Caco-2 (cell line): ENCODE measurements around the gene LRRC28. TPM values are rescaled to one million over a fixed set of nuclear protein-coding genes. Genes with fewer than 3 reads are reported as not detected.

ENCODE experiments used
- BruUV-seq: library from RNA; stranded (reverse); fragments of 400-500 nt; replicated peaks from 2 replicates; lab custom pipeline; 2021; lab: Mats Ljungman, UMichigan
- CTCF ChIA-PET: fragments of 300-600 bp; sonication (Branson Sonifier 250); formaldehyde crosslinking; loops from one replicate; lab custom pipeline; 2022; ENCODE audit warnings: antibody characterized with exemption; lab: Charles Lee
- POLR2A ChIA-PET: fragments of 300-600 bp; sonication (Branson Sonifier 250); formaldehyde crosslinking; loops from one replicate; lab custom pipeline; 2022; ENCODE audit warnings: antibody characterized with exemption; lab: Charles Lee
- DNase-seq, 2 experiments: peaks; one replicate each; pipeline versions ENCODE4 v3.0.0 to v3.0.0-alpha.2; 2020 to 2022
- H3K27me3 ChIP-seq: replicated peaks from 2 replicates; pipeline ENCODE4 v1.6.0; 2011; ENCODE audit warnings: low read length; ENCODE audit not compliant: control insufficient read depth, insufficient read depth
- H3K36me3 ChIP-seq: 2 replicates; pipeline ENCODE4 v1.5.1; 2011; ENCODE audit warnings: low read length; ENCODE audit not compliant: control insufficient read depth, insufficient read depth
- H3K4me1 ChIP-seq: fragments of 250-450 bp; sonication (Bioruptor Pico); 2 replicates; pipeline ENCODE4 v1.5.1; 2020; ENCODE audit warnings: mild to moderate bottlenecking
- H3K4me3 ChIP-seq: 2 replicates; pipeline ENCODE4 v1.5.1; 2011; ENCODE audit warnings: low read depth, mild to moderate bottlenecking, control low read depth, low read length
- H3K9me3 ChIP-seq: fragments of 250-450 bp; sonication (Bioruptor Pico); 2 replicates; pipeline ENCODE4 v1.5.1; 2020; ENCODE audit warnings: mild to moderate bottlenecking, moderate library complexity
- H3K27ac Mint-ChIP-seq: one replicate; pipeline ENCODE4 v1.8.0; 2022; ENCODE audit warnings: mixed read lengths; ENCODE audit not compliant: unreplicated experiment
- H3K27me3 Mint-ChIP-seq: one replicate; pipeline ENCODE4 v1.8.0; 2022; ENCODE audit warnings: mixed read lengths; ENCODE audit not compliant: insufficient read depth, unreplicated experiment
- H3K36me3 Mint-ChIP-seq: one replicate; pipeline ENCODE4 v1.8.0; 2022; ENCODE audit warnings: mild to moderate bottlenecking, mixed read lengths; ENCODE audit not compliant: insufficient read depth, unreplicated experiment
- H3K4me1 Mint-ChIP-seq: one replicate; pipeline ENCODE4 v1.8.0; 2022; ENCODE audit warnings: low read depth, mixed read lengths; ENCODE audit not compliant: unreplicated experiment
- H3K4me3 Mint-ChIP-seq: one replicate; pipeline ENCODE4 v1.8.0; 2022; ENCODE audit warnings: mild to moderate bottlenecking, moderate library complexity, mixed read lengths; ENCODE audit not compliant: unreplicated experiment
- H3K9me3 Mint-ChIP-seq: one replicate; pipeline ENCODE4 v1.8.0; 2022; ENCODE audit warnings: mixed read lengths; ENCODE audit not compliant: unreplicated experiment
- CTCF ChIP-seq, 2 experiments: fragments of 200-600 bp in 1 of 2; IDR thresholded peaks; 1 replicate in 1 of 2; 2 replicates in 1 of 2; pipeline versions ENCODE4 v1.5.1 to v1.8.0; 2011 to 2022; ENCODE audit warnings: antibody characterized with exemption in 1 of 2, control low read depth in 1 of 2, inconsistent platforms in 1 of 2, low read depth in 1 of 2, low read length in 1 of 2, mild to moderate bottlenecking in 1 of 2, moderate library complexity in 1 of 2; ENCODE audit not compliant: insufficient read depth in 1 of 2, severe bottlenecking in 1 of 2, unreplicated experiment in 1 of 2
- intact Hi-C: fragments of 100-400 bp; cut with micrococcal nuclease; formaldehyde crosslinking; loops from one replicate; pipeline ENCODE4 v1.10.0; 2022; ENCODE audit not compliant: unreplicated experiment
- total RNA-seq: library from RNA; stranded (reverse); gene quantifications from 2 replicates; pipeline ENCODE4 v1.2.3, GENCODE V29; 2022

The LRRC28 gene
- total RNA-seq, 1 experiment from 2014 or later, result 17.8 TPM

GRCh38 chr15:99402014-99402729 is 150.9 kb downstream of the LRRC28 start:
- no peak for TF ChIP-seq CTCF (IDR thresholded peaks at IDR 0.05; ENCODE audit: insufficient read depth in 1 of 2, low read depth in 1 of 2, low read length in 1 of 2, severe bottlenecking in 1 of 2, unreplicated experiment in 1 of 2)
- ChIA-PET POLR2A (no interaction called here), CTCF (no interaction called here)
- DNase-seq, result no peak
- H3K27me3 ChIP-seq, result no peaks in the 10 kb centered on the region
- Mint-ChIP-seq H3K36me3 (no peaks in the 10 kb centered on the region), H3K27me3 (peaks cover 2% of the 10 kb centered on the region), H3K4me3 (no peak overlapping the region), H3K27ac (no peak overlapping the region), H3K4me1 (no peaks in the 10 kb centered on the region), H3K9me3 (no peaks in the 10 kb centered on the region)
- no TSS peak for BruUV-seq
- H3K36me3 ChIP-seq, result no peaks in the 10 kb centered on the region
- no peaks in the 10 kb centered on the region for H3K4me1 ChIP-seq
- H3K4me3 ChIP-seq, result no peak overlapping the region
- intact Hi-C loops, result no loop called here
- no peaks in the 10 kb centered on the region for H3K9me3 ChIP-seq

DNA sequence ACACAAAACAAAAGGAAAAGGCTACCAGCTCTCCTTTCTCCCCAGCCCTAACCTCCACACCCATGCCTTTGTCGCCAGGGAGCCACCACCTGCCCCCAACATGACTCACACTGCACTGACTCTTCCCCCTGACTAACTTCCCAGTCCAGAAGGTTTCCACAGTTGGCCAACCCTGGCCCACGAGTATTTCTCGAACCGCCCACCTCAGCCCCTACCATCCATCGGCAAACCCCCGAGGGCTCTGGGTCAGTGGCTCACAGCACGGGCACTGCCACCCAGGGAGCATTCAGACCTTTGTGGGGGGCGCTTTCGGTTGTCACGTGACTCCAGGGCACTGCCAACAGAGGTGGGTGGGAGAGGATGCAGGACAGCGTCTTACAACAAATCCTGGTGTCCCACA is 152.3 kb downstream of the LRRC28 start:
- no peaks in the 10 kb centered on the region for H3K36me3 ChIP-seq
- no peak for TF ChIP-seq CTCF (IDR thresholded peaks at IDR 0.05; ENCODE audit: insufficient read depth in 1 of 2, low read depth in 1 of 2, low read length in 1 of 2, severe bottlenecking in 1 of 2, unreplicated experiment in 1 of 2)
- Mint-ChIP-seq H3K27ac (no peak overlapping the region), H3K9me3 (no peaks in the 10 kb centered on the region), H3K4me3 (no peak overlapping the region), H3K27me3 (no peaks in the 10 kb centered on the region), H3K36me3 (no peaks in the 10 kb centered on the region), H3K4me1 (no peaks in the 10 kb centered on the region)
- BruUV-seq, result no TSS peak
- H3K27me3 ChIP-seq, result no peaks in the 10 kb centered on the region
- CTCF ChIA-PET, result no interaction called here
- POLR2A ChIA-PET, result no interaction called here
- H3K4me1 ChIP-seq, result no peaks in the 10 kb centered on the region
- intact Hi-C loops, result no loop called here
- no peak overlapping the region for H3K4me3 ChIP-seq
- H3K9me3 ChIP-seq, result no peaks in the 10 kb centered on the region
- no peak for DNase-seq

- POLR2A ChIA-PET, result no interaction called here
- TF ChIP-seq CTCF (IDR thresholded peaks at IDR 0.05; ENCODE audit: insufficient read depth in 1 of 2, low read depth in 1 of 2, low read length in 1 of 2, severe bottlenecking in 1 of 2, unreplicated experiment in 1 of 2), result no peak
- CTCF ChIA-PET, result no interaction called here
- H3K4me1 Mint-ChIP-seq, result no peaks in the 10 kb centered on the region
- no peaks in the 10 kb centered on the region for H3K36me3 ChIP-seq
- H3K27ac Mint-ChIP-seq, result no peak overlapping the region
- no peaks in the 10 kb centered on the region for H3K27me3 Mint-ChIP-seq
- no peak overlapping the region for H3K4me3 ChIP-seq
- H3K9me3 Mint-ChIP-seq, result no peaks in the 10 kb centered on the region
- intact Hi-C loops, result no loop called here
- H3K4me1 ChIP-seq, result no peaks in the 10 kb centered on the region
- H3K36me3 Mint-ChIP-seq, result no peaks in the 10 kb centered on the region
- H3K4me3 Mint-ChIP-seq, result no peak overlapping the region
- BruUV-seq, result no TSS peak
- H3K27me3 ChIP-seq, result no peaks in the 10 kb centered on the region
- no peak for DNase-seq
- H3K9me3 ChIP-seq, result no peaks in the 10 kb centered on the region
Observed at GRCh38 chr15:99404454-99404853, 153.2 kb downstream of the LRRC28 start.
